ENCODE results near the gene PDHX.

PDHX gene

GRCh38 chr11:34960277-34960676, 43.9 kb downstream of the PDHX start:
- no peak overlapping the region for H3K4me3 ChIP-seq (ENCODE audit: low read depth in 1 of 2, low read length in 2 of 2)
- H3K9me3 ChIP-seq (ENCODE audit: control insufficient read depth in 1 of 2, low read length in 2 of 2), result no peaks in the 10 kb centered on the region
- H3K27me3 ChIP-seq (ENCODE audit: low read depth, low read length), result no peaks in the 10 kb centered on the region
- no peaks in the 10 kb centered on the region for H3K36me3 ChIP-seq (ENCODE audit: control insufficient read depth in 1 of 2, insufficient read depth in 2 of 2, low read length in 2 of 2)
- no peak overlapping the region for H3K27ac ChIP-seq (ENCODE audit: low read length)
- H3K4me1 ChIP-seq (ENCODE audit: control insufficient read depth in 1 of 2, insufficient read depth in 2 of 2, low read length in 2 of 2), result peaks cover 0 to 3% of the 10 kb centered on the region in 2 donors

- H3K4me3 ChIP-seq (ENCODE audit: low read depth in 1 of 2, low read length in 2 of 2), result no peak overlapping the region
- H3K36me3 ChIP-seq (ENCODE audit: control insufficient read depth in 1 of 2, insufficient read depth in 2 of 2, low read length in 2 of 2), result peaks cover 3 to 7% of the 10 kb centered on the region in 2 donors
- peaks cover 0 to 3% of the 10 kb centered on the region in 2 donors for H3K4me1 ChIP-seq (ENCODE audit: control insufficient read depth in 1 of 2, insufficient read depth in 2 of 2, low read length in 2 of 2)
- no peaks in the 10 kb centered on the region for H3K27me3 ChIP-seq (ENCODE audit: low read depth, low read length)
- no peaks in the 10 kb centered on the region for H3K9me3 ChIP-seq (ENCODE audit: control insufficient read depth in 1 of 2, low read length in 2 of 2)
- no peak overlapping the region for H3K27ac ChIP-seq (ENCODE audit: low read length)
Measured at GRCh38 chr11:34962034-34962433, 45.6 kb downstream of the PDHX start.

DNA sequence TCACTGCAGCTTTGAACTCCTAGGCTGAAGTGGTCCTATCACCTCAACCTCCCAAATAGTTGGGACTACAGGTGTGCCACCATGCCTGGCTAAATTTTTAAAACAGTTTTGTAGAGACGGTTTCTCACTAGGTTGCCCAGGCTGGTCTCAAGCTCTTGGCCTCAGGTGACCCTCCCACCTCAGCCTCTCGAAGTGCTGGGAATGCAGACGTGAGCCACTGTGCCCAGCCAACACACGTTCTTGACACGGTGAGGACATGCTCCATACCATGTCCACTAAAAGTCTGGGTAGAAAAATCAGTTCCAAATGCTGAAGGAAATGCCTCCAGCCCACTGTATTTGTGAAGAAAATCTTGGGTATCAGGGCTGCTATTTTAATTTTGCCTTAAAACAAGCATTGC, 46.9 kb downstream of the PDHX start:
- peaks cover 0 to 3% of the 10 kb centered on the region in 2 donors for H3K4me1 ChIP-seq (ENCODE audit: control insufficient read depth in 1 of 2, insufficient read depth in 2 of 2, low read length in 2 of 2)
- no peak overlapping the region for H3K4me3 ChIP-seq (ENCODE audit: low read depth in 1 of 2, low read length in 2 of 2)
- H3K27me3 ChIP-seq (ENCODE audit: low read depth, low read length), result no peaks in the 10 kb centered on the region
- no peaks in the 10 kb centered on the region for H3K9me3 ChIP-seq (ENCODE audit: control insufficient read depth in 1 of 2, low read length in 2 of 2)
- H3K36me3 ChIP-seq (ENCODE audit: control insufficient read depth in 1 of 2, insufficient read depth in 2 of 2, low read length in 2 of 2), result peaks cover 3 to 7% of the 10 kb centered on the region in 2 donors
- H3K27ac ChIP-seq (ENCODE audit: low read length), result no peak overlapping the region

GRCh38 chr11:34964610-34965331, 48.4 kb downstream of the PDHX start:
- H3K4me1 ChIP-seq (ENCODE audit: control insufficient read depth in 1 of 2, insufficient read depth in 2 of 2, low read length in 2 of 2), result peaks cover 0 to 3% of the 10 kb centered on the region in 2 donors
- H3K4me3 ChIP-seq (ENCODE audit: low read depth in 1 of 2, low read length in 2 of 2), result no peak overlapping the region
- no peak overlapping the region for H3K27ac ChIP-seq (ENCODE audit: low read length)
- H3K27me3 ChIP-seq (ENCODE audit: low read depth, low read length), result no peaks in the 10 kb centered on the region
- no peaks in the 10 kb centered on the region for H3K9me3 ChIP-seq (ENCODE audit: control insufficient read depth in 1 of 2, low read length in 2 of 2)
- peaks cover 7 to 14% of the 10 kb centered on the region in 2 donors for H3K36me3 ChIP-seq (ENCODE audit: control insufficient read depth in 1 of 2, insufficient read depth in 2 of 2, low read length in 2 of 2)

- Histone ChIP-seq H3K27me3 (ENCODE audit: low read depth, low read length) (no peaks in the 10 kb centered on the region), H3K4me3 (ENCODE audit: low read depth in 1 of 2, low read length in 2 of 2) (no peak overlapping the region), H3K9me3 (ENCODE audit: control insufficient read depth in 1 of 2, low read length in 2 of 2) (no peaks in the 10 kb centered on the region), H3K4me1 (ENCODE audit: control insufficient read depth in 1 of 2, insufficient read depth in 2 of 2, low read length in 2 of 2) (no peaks in the 10 kb centered on the region), H3K27ac (ENCODE audit: low read length) (no peak overlapping the region), H3K36me3 (ENCODE audit: control insufficient read depth in 1 of 2, insufficient read depth in 2 of 2, low read length in 2 of 2) (peaks cover 14 to 32% of the 10 kb centered on the region in 2 donors)
Measured at GRCh38 chr11:34968862-34969261, 52.4 kb downstream of the PDHX start.

DNA sequence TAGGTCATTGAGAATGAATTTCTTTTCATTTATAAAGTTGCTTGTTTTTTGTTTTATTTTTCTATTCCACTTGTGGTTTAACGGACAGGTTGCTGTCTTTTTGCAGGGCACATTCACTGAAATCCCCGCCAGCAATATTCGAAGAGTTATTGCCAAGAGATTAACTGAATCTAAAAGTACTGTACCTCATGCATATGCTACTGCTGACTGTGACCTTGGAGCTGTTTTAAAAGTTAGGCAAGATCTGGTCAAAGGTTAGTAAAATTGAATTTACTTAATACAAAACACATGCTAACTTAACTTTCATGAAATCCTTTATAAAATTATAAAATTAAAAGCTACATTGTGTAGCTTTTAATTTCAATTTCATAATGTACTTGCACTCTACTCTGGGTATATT, 53.6 kb downstream of the PDHX start:
- Histone ChIP-seq H3K27me3 (ENCODE audit: low read depth, low read length) (no peaks in the 10 kb centered on the region), H3K9me3 (ENCODE audit: control insufficient read depth in 1 of 2, low read length in 2 of 2) (no peaks in the 10 kb centered on the region), H3K27ac (ENCODE audit: low read length) (no peak overlapping the region), H3K4me1 (ENCODE audit: control insufficient read depth in 1 of 2, insufficient read depth in 2 of 2, low read length in 2 of 2) (no peaks in the 10 kb centered on the region), H3K4me3 (ENCODE audit: low read depth in 1 of 2, low read length in 2 of 2) (no peak overlapping the region), H3K36me3 (ENCODE audit: control insufficient read depth in 1 of 2, insufficient read depth in 2 of 2, low read length in 2 of 2) (peaks cover 17 to 38% of the 10 kb centered on the region in 2 donors)

DNA sequence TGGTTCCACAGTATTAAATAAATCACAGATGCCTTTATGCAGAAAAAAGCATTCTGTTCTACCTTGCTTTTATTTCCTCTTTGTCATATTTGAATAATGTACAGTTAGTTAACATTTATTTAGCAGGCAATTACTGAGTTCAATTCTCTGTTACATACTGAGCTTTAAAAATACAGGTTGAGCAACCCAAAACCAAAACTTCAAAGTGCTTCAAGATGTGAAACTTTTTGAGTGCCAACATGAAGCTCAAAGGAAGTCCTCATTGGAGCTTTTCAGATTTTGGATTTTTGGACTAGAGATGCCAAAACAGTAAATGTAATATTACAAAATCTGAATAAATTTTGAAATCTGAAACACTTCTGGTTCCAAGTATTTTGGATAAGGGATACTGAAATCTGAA, 54.1 kb downstream of the PDHX start:
- Histone ChIP-seq H3K4me1 (ENCODE audit: control insufficient read depth in 1 of 2, insufficient read depth in 2 of 2, low read length in 2 of 2) (no peaks in the 10 kb centered on the region), H3K27me3 (ENCODE audit: low read depth, low read length) (no peaks in the 10 kb centered on the region), H3K4me3 (ENCODE audit: low read depth in 1 of 2, low read length in 2 of 2) (no peak overlapping the region), H3K27ac (ENCODE audit: low read length) (no peak overlapping the region), H3K9me3 (ENCODE audit: control insufficient read depth in 1 of 2, low read length in 2 of 2) (no peaks in the 10 kb centered on the region), H3K36me3 (ENCODE audit: control insufficient read depth in 1 of 2, insufficient read depth in 2 of 2, low read length in 2 of 2) (peaks cover 17 to 38% of the 10 kb centered on the region in 2 donors)

- H3K9me3 ChIP-seq (ENCODE audit: control insufficient read depth in 1 of 2, low read length in 2 of 2), result no peaks in the 10 kb centered on the region
- no peak overlapping the region for H3K4me3 ChIP-seq (ENCODE audit: low read depth in 1 of 2, low read length in 2 of 2)
- peaks cover 12 to 35% of the 10 kb centered on the region in 2 donors for H3K36me3 ChIP-seq (ENCODE audit: control insufficient read depth in 1 of 2, insufficient read depth in 2 of 2, low read length in 2 of 2)
- H3K27me3 ChIP-seq (ENCODE audit: low read depth, low read length), result no peaks in the 10 kb centered on the region
- no peak overlapping the region for H3K27ac ChIP-seq (ENCODE audit: low read length)
- peaks cover 0 to 3% of the 10 kb centered on the region in 2 donors for H3K4me1 ChIP-seq (ENCODE audit: control insufficient read depth in 1 of 2, insufficient read depth in 2 of 2, low read length in 2 of 2)
Measured at GRCh38 chr11:34971928-34972327, 55.5 kb downstream of the PDHX start.

GRCh38 chr11:34972366-34972765, 55.9 kb downstream of the PDHX start:
- Histone ChIP-seq H3K4me3 (ENCODE audit: low read depth in 1 of 2, low read length in 2 of 2) (no peak overlapping the region), H3K27ac (ENCODE audit: low read length) (no peak overlapping the region), H3K36me3 (ENCODE audit: control insufficient read depth in 1 of 2, insufficient read depth in 2 of 2, low read length in 2 of 2) (peaks cover 14 to 35% of the 10 kb centered on the region in 2 donors)

GRCh38 chr11:34972892-34973291, 56.5 kb downstream of the PDHX start:
- H3K4me1 ChIP-seq (ENCODE audit: control insufficient read depth in 1 of 2, insufficient read depth in 2 of 2, low read length in 2 of 2), result peaks cover 0 to 13% of the 10 kb centered on the region in 2 donors
- no peak overlapping the region for H3K27ac ChIP-seq (ENCODE audit: low read length)
- H3K4me3 ChIP-seq (ENCODE audit: low read depth in 1 of 2, low read length in 2 of 2), result no peak overlapping the region
- no peaks in the 10 kb centered on the region for H3K27me3 ChIP-seq (ENCODE audit: low read depth, low read length)
- peaks cover 14 to 35% of the 10 kb centered on the region in 2 donors for H3K36me3 ChIP-seq (ENCODE audit: control insufficient read depth in 1 of 2, insufficient read depth in 2 of 2, low read length in 2 of 2)
- no peaks in the 10 kb centered on the region for H3K9me3 ChIP-seq (ENCODE audit: control insufficient read depth in 1 of 2, low read length in 2 of 2)

More at GRCh38 chr11:34972366-34972765, 55.9 kb downstream of the PDHX start:
- H3K27me3 ChIP-seq (ENCODE audit: low read depth, low read length), result no peaks in the 10 kb centered on the region
- peaks cover 0 to 7% of the 10 kb centered on the region in 2 donors for H3K4me1 ChIP-seq (ENCODE audit: control insufficient read depth in 1 of 2, insufficient read depth in 2 of 2, low read length in 2 of 2)
- no peaks in the 10 kb centered on the region for H3K9me3 ChIP-seq (ENCODE audit: control insufficient read depth in 1 of 2, low read length in 2 of 2)

GRCh38 chr11:34975482-34975881, 59.1 kb downstream of the PDHX start:
- H3K27me3 ChIP-seq (ENCODE audit: low read depth, low read length), result no peaks in the 10 kb centered on the region
- peaks cover 14 to 29% of the 10 kb centered on the region in 2 donors for H3K36me3 ChIP-seq (ENCODE audit: control insufficient read depth in 1 of 2, insufficient read depth in 2 of 2, low read length in 2 of 2)
- peaks cover 0 to 23% of the 10 kb centered on the region in 2 donors for H3K4me1 ChIP-seq (ENCODE audit: control insufficient read depth in 1 of 2, insufficient read depth in 2 of 2, low read length in 2 of 2)
- H3K9me3 ChIP-seq (ENCODE audit: control insufficient read depth in 1 of 2, low read length in 2 of 2), result no peaks in the 10 kb centered on the region
- H3K27ac ChIP-seq (ENCODE audit: low read length), result no peak overlapping the region
- H3K4me3 ChIP-seq (ENCODE audit: low read depth in 1 of 2, low read length in 2 of 2), result no peak overlapping the region
